ENCODE results near the gene SEC14L3.
A peak's percentile ranks its signal among the peaks of the same experiment; 100 is the strongest.

DNA sequence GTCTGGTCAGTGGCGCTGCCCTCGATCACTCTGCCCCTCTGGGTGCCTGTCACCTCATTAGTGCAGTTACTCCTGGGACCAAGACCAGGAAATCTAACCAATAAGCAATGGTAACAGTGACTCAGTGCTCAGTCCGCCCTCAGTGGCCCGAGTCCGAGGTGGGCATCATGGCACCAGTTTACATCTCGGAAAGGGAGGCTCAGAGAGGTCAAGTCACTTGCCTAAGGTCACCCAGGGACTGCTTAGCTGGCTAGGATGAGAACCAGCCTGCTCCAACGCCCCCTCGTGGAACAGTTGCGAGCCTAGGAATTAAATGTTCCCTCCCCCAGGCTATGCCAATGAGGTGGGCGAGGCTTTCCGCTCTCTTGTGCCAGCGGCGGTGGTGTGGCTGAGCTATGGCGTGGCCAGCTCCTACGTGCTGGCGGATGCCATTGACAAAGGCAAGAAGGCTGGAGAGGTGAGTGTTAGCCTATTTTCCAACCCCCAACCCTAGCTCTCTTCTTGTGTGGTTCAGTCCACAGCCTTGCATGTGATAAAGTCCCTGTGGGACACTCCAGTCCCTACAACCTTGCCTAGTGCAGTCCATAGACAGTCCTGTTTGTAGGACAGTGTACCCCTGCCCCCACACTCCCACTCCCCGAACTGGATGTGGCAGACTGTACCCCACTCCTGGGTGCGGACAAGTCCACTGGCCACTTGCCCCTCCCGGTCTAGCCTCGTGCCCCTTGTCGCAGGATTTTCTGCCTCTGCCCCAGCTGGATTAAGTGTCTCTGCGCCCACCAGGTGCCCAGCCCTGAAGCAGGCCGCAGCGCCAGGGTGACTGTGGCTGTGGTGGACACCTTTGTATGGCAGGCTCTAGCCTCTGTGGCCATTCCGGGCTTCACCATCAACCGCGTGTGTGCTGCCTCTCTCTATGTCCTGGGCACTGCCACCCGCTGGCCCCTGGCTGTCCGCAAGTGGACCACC, 45.1 kb downstream of the SEC14L3 start:
- TF ChIP-seq YY1 (IDR thresholded peaks at IDR 0.05; ENCODE audit: low read depth) (no peak), JUND (IDR thresholded peaks at IDR 0.05) (no peak), CHD2 (IDR thresholded peaks at IDR 0.05; ENCODE audit: low read length, partially characterized antibody) (peak; percentile 58), RXRA (IDR thresholded peaks at IDR 0.05; ENCODE audit: borderline replicate concordance, low read depth) (no peak), PBX3 (IDR thresholded peaks at IDR 0.05) (no peak), SIN3A (IDR thresholded peaks at IDR 0.05; ENCODE audit: borderline replicate concordance, low read depth, low read length) (no peak), EZH2phosphoT487 (IDR thresholded peaks at IDR 0.05; ENCODE audit: borderline replicate concordance, low read depth) (no peak), ELF1 (IDR thresholded peaks at IDR 0.05) (no peak), EP300 (IDR thresholded peaks at IDR 0.05; ENCODE audit: borderline replicate concordance in 1 of 2, low read depth in 1 of 2, low read length in 1 of 2) (no peak), MXI1 (IDR thresholded peaks at IDR 0.05; ENCODE audit: low read depth, low read length) (no peak), TCF12 (IDR thresholded peaks at IDR 0.05) (no peak), RFX5 (IDR thresholded peaks at IDR 0.05; ENCODE audit: low read length) (no peak)
- TF ChIP-seq, protein P1, sequence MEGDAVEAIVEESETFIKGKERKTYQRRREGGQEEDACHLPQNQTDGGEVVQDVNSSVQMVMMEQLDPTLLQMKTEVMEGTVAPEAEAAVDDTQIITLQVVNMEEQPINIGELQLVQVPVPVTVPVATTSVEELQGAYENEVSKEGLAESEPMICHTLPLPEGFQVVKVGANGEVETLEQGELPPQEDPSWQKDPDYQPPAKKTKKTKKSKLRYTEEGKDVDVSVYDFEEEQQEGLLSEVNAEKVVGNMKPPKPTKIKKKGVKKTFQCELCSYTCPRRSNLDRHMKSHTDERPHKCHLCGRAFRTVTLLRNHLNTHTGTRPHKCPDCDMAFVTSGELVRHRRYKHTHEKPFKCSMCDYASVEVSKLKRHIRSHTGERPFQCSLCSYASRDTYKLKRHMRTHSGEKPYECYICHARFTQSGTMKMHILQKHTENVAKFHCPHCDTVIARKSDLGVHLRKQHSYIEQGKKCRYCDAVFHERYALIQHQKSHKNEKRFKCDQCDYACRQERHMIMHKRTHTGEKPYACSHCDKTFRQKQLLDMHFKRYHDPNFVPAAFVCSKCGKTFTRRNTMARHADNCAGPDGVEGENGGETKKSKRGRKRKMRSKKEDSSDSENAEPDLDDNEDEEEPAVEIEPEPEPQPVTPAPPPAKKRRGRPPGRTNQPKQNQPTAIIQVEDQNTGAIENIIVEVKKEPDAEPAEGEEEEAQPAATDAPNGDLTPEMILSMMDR (IDR thresholded peaks at IDR 0.05), result peak; percentile 73

All from SK-N-SH (cell line).